ENCODE results near the gene TMEM121.

DNA sequence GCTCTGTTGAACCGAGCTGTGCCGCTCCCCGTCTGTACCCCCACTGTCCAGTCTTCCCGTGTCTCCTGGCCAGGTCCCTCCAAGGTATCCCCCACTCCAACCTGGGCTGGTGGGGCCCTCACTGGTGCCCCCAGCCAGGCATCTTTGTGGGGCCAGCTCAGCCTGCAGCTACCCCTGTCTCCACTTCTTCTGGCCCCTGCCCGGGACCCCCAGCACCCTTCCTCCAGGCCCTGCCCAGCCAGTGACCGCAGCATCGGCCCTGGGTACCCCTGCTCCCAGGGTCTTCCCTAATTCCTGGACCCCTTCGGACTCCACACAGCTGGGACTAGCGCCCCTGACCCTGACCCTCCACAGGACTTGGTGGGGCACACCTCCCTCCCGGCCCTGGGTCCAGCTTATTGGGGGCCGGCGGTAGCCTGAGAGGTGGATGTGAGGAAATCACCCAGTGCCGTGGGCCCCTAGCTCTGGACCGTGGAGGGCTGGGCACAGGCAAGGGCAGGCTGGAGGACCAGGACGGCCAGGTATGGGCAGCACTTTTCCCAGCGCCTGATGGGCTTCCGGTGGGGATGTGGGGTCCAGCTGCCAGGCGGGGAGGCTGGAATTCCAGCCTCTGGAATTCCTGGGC, 43.8 kb upstream of the TMEM121 start:
- TF ChIP-seq, protein P1, sequence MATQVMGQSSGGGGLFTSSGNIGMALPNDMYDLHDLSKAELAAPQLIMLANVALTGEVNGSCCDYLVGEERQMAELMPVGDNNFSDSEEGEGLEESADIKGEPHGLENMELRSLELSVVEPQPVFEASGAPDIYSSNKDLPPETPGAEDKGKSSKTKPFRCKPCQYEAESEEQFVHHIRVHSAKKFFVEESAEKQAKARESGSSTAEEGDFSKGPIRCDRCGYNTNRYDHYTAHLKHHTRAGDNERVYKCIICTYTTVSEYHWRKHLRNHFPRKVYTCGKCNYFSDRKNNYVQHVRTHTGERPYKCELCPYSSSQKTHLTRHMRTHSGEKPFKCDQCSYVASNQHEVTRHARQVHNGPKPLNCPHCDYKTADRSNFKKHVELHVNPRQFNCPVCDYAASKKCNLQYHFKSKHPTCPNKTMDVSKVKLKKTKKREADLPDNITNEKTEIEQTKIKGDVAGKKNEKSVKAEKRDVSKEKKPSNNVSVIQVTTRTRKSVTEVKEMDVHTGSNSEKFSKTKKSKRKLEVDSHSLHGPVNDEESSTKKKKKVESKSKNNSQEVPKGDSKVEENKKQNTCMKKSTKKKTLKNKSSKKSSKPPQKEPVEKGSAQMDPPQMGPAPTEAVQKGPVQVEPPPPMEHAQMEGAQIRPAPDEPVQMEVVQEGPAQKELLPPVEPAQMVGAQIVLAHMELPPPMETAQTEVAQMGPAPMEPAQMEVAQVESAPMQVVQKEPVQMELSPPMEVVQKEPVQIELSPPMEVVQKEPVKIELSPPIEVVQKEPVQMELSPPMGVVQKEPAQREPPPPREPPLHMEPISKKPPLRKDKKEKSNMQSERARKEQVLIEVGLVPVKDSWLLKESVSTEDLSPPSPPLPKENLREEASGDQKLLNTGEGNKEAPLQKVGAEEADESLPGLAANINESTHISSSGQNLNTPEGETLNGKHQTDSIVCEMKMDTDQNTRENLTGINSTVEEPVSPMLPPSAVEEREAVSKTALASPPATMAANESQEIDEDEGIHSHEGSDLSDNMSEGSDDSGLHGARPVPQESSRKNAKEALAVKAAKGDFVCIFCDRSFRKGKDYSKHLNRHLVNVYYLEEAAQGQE (IDR thresholded peaks at IDR 0.05; ENCODE audit: low read depth), result no peak
- TF ChIP-seq CEBPB (IDR thresholded peaks at IDR 0.05) (no peak), TAF1 (IDR thresholded peaks at IDR 0.05; ENCODE audit: low read depth) (no peak; the same call in 1 of the 2 replicates), RAD21 (IDR thresholded peaks at IDR 0.05; ENCODE audit: low read depth) (no peak), EP300 (IDR thresholded peaks at IDR 0.05; ENCODE audit: borderline replicate concordance) (no peak), EGR1 (IDR thresholded peaks at IDR 0.05) (no peak), TEAD4 (IDR thresholded peaks at IDR 0.05) (0 out of 2 replicates have a peak, but pooled peaks have one; percentile 18), ZBTB7A (IDR thresholded peaks at IDR 0.05; ENCODE audit: low read depth) (no peak), CREB1 (IDR thresholded peaks at IDR 0.05; ENCODE audit: low read depth) (no peak), TCF12 (IDR thresholded peaks at IDR 0.05; ENCODE audit: low read depth) (no peak), YY1 (IDR thresholded peaks at IDR 0.05; ENCODE audit: low read depth) (no peak)
- TF ChIP-seq, protein P2, sequence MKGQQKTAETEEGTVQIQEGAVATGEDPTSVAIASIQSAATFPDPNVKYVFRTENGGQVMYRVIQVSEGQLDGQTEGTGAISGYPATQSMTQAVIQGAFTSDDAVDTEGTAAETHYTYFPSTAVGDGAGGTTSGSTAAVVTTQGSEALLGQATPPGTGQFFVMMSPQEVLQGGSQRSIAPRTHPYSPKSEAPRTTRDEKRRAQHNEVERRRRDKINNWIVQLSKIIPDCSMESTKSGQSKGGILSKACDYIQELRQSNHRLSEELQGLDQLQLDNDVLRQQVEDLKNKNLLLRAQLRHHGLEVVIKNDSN (IDR thresholded peaks at IDR 0.05), result no peak

All from Ishikawa (cell line).